Caki2 (cell line): ENCODE results near the gene ZNF425. TPM values are rescaled to one million over a fixed set of nuclear protein-coding genes. Genes with fewer than 3 reads are reported as not detected.
"Not testable (repeated sequence)": the region's sequence is repeated elsewhere in the genome, so short reads cannot be mapped to it uniquely, and the experiment has no call there.

Source experiments
- DNase-seq: peaks from one replicate; pipeline ENCODE4 v3.0.0-alpha.2; 2015; ENCODE audit warnings: low read depth
- in situ Hi-C: cut with HindIII; loops from 2 replicates; pipeline ENCODE4 v1.10.0; 2016; ENCODE audit warnings: low sequenced_read_pairs, low pct_unique_long_range_greater_than_20kb, mixed read lengths
- total RNA-seq: library from RNA; depleted of rRNA; stranded (reverse); fragments of >200 nt; shearing (Covaris generic); gene quantifications from 2 replicates; pipeline ENCODE4 v1.2.3, GENCODE V29; 2014; ENCODE audit warnings: low replicate concordance

ZNF425 gene
- total RNA-seq, 1 experiment from 2014 or later: 7.1 TPM

GRCh38 chr7:149141893-149142292 lies 15.8 kb upstream of the ZNF425 start:
- DNase-seq: no peak
- in situ Hi-C loops: no loop called here

GRCh38 chr7:149140831-149141230 lies 14.7 kb upstream of the ZNF425 start:
- DNase-seq: peak; percentile 10
- in situ Hi-C loops: no loop called here

GRCh38 chr7:149136118-149136517 lies 10.0 kb upstream of the ZNF425 start:
- DNase-seq: no peak
- in situ Hi-C loops: no loop called here

- DNase-seq: no peak
- in situ Hi-C loops: no loop called here
Measured at GRCh38 chr7:149133028-149133710, 7.0 kb upstream of the ZNF425 start.

- no peak for DNase-seq
- in situ Hi-C loops: no loop called here
Measured at GRCh38 chr7:149130572-149131198, 4.6 kb upstream of the ZNF425 start.

GRCh38 chr7:149126662-149127266 lies 640 bp upstream of the ZNF425 start:
- DNase-seq: no peak
- in situ Hi-C loops: no loop called here

- in situ Hi-C loops: no loop called here
- no peak for DNase-seq
Measured at GRCh38 chr7:149125189-149125862, 798 bp downstream of the ZNF425 start.

GRCh38 chr7:149109969-149110368 lies 16.2 kb downstream of the ZNF425 start:
- no peak for DNase-seq
- in situ Hi-C loops: no loop called here

GRCh38 chr7:149104749-149105148 lies 21.4 kb downstream of the ZNF425 start:
- DNase-seq: no peak
- in situ Hi-C loops: no loop called here

- in situ Hi-C loops: no loop called here
Measured at GRCh38 chr7:149104214-149104613, 21.9 kb downstream of the ZNF425 start.

GRCh38 chr7:149103424-149103823 lies 22.7 kb downstream of the ZNF425 start:
- in situ Hi-C loops: no loop called here
- no peak for DNase-seq

More at GRCh38 chr7:149104214-149104613, 21.9 kb downstream of the ZNF425 start:
- no peak for DNase-seq

- in situ Hi-C loops: no loop called here
- no peak for DNase-seq
Measured at GRCh38 chr7:149102666-149103065, 23.5 kb downstream of the ZNF425 start.

- in situ Hi-C loops: no loop called here
- no peak for DNase-seq
Measured at GRCh38 chr7:149100821-149101220, 25.3 kb downstream of the ZNF425 start.

GRCh38 chr7:149099058-149099457 lies 27.1 kb downstream of the ZNF425 start:
- in situ Hi-C loops: no loop called here

GRCh38 chr7:149097088-149097487 lies 29.0 kb downstream of the ZNF425 start:
- DNase-seq: no peak
- in situ Hi-C loops: no loop called here

More at GRCh38 chr7:149099058-149099457, 27.1 kb downstream of the ZNF425 start:
- no peak for DNase-seq

GRCh38 chr7:149093228-149093627 lies 32.9 kb downstream of the ZNF425 start:
- DNase-seq: no peak
- in situ Hi-C loops: no loop called here

- in situ Hi-C loops, DNase-seq: not testable (repeated sequence)
Measured at GRCh38 chr7:149092244-149092643, 33.9 kb downstream of the ZNF425 start.

GRCh38 chr7:149090397-149091195 lies 35.5 kb downstream of the ZNF425 start, which contains the start of gene ZNF786:
TSS of gene ZNF786 (minus strand) at chr7:149090718. CDS start at chr7:149090640, 78 bp downstream.
- in situ Hi-C loops: no loop called here

More at GRCh38 chr7:149090397-149091195, 35.5 kb downstream of the ZNF425 start, which contains the start of gene ZNF786:
- DNase-seq: peak; percentile 92
